ENCODE measurements around the gene IRF9.

IRF9 gene

DNA sequence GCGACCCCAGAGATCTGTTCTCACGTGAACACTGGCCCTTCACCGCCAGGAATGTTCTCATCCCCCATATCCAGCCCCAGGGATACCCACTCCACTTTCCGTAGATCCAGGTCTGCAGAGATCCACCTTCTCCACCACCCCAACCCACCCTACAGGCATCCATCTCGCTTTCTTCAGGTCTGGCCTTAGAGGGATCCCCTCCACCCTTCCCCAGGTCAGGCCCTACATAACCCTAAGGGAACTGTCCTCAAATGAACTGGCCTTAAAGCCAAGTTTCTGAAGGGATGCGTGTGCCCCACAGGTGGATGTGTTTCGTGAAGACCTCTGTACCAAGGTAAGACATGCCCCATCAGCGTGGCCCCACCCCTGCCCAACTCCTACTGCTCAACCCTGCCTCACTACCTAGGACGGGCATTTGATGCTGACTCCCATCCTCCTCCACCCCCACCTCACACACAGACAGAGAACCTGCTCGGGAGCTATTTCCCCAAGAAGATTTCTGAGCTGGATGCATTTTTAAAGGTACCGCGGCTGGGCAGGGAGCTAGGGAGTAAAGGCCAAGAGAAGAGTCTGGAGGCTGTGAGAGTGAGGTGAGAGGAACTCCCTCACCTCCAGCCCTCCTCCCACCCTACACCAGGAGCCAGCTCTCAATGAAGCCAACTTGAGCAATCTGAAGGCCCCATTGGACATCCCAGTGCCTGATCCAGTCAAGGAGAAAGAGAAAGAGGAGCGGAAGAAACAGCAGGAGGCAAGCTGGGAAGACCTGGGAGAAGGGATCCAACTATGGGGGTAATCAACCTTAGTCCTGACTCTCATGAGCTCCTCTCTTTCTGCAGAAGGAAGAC lies 24.2 kb upstream of the IRF9 start:
- TF ChIP-seq GATA2 (IDR thresholded peaks at IDR 0.05; ENCODE audit: low read depth, low read length), result no peak
- TF ChIP-seq GATA3 (IDR thresholded peaks at IDR 0.05; ENCODE audit: low read depth, low read length), result no peak

DNA sequence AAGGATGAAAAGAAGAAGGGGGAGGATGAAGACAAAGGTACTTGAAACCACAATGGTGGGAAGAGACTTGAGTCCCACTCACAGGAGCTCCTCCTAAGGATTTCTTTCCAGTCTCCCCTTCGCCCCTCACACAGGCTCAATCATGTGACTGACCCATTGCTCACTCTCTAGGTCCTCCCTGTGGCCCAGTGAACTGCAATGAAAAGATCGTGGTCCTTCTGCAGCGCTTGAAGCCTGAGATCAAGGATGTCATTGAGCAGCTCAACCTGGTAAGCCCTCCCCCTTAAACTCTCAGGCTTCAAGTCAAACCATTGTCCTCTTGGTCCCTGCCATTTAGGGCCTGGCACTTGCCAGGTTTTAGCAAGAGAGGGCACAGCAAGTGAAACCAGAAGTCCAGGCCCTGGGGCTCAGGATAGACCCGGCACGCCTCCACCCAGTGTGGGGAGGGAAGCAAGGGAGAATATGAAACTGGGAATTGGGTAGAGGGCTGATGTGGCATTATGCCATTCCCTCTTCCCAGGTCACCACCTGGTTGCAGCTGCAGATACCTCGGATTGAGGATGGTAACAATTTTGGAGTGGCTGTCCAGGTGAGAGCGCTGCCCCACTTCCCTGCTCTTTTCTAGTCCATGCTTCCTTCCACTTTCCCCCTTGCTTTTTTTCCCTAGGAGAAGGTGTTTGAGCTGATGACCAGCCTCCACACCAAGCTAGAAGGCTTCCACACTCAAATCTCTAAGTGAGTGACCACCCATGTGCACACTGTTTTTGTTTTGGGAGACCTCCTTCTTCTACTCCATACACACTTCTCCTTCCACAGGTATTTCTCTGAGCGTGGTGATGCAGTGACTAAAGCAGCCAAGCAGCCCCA lies 23.3 kb upstream of the IRF9 start:
- no peak for TF ChIP-seq GATA3 (IDR thresholded peaks at IDR 0.05; ENCODE audit: low read depth, low read length)
- no peak for TF ChIP-seq GATA2 (IDR thresholded peaks at IDR 0.05; ENCODE audit: low read depth, low read length)

DNA sequence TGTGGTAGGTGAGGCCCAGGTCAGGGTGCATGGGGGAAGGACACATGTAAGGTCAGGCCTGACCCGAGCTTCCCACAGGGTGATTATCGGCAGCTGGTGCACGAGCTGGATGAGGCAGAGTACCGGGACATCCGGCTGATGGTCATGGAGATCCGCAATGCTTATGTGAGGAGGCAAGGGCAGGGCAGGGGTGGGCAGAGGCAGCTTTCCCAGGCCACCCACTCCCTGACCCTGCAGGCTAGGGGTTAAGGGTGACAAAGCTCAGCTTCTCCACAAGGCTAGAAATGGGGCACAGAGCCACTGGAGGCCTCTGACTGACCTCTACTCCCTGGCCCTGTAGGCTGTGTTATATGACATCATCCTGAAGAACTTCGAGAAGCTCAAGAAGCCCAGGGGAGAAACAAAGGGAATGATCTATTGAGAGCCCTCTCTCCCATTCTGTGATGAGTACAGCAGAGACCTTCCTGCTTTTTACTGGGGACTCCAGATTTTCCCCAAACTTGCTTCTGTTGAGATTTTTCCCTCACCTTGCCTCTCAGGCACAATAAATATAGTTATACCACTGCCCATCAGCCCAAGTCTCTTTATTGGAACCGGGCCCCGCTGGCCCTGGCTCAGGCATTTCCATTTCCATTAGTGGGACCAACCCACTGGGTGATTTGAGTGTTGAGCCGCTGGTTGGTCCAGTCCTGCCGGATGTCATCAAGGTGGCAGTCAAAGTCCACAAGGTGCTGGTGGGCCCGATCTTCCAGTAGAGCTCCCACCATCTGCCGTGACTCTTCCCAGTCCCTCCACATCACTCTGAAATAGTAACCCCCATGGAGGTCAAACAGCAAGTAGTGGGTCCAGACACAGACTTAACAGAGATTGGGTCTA lies 22.4 kb upstream of the IRF9 start:
- TF ChIP-seq GATA3 (IDR thresholded peaks at IDR 0.05; ENCODE audit: low read depth, low read length) (no peak), GATA2 (IDR thresholded peaks at IDR 0.05; ENCODE audit: low read depth, low read length) (no peak)

DNA sequence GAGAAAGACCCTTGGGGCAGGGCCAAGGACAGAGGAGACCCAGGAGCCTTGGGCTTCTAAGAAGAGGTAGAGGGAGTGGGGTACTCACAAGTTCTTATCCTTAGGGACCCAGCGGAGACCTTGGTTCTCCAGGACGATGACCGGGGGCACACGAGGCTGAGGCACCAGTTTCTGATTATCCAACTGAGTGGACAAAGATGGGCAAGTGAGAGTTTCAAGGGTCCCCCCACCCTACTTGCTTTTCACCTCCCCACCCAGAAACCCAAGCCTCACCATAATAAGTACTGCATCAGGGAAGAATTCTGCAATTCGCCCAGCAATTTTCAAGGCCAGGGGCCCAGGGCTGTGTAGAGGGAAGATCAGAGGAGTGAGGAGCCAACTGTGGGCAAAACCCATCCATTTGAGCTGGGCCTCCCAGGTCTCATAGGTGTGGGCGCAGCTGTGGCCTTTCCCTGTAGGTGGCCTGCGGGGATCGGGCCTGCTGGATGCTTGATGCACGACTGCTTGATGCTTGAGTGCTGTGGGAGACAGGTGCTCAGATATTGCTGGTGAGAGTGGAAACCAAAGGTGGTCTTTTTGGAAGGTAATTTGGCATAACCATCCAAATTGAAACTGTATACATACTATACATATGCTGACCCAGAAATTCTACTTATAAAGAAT lies 21.7 kb upstream of the IRF9 start:
- TF ChIP-seq GATA2 (IDR thresholded peaks at IDR 0.05; ENCODE audit: low read depth, low read length), result no peak
- no peak for TF ChIP-seq GATA3 (IDR thresholded peaks at IDR 0.05; ENCODE audit: low read depth, low read length)

DNA sequence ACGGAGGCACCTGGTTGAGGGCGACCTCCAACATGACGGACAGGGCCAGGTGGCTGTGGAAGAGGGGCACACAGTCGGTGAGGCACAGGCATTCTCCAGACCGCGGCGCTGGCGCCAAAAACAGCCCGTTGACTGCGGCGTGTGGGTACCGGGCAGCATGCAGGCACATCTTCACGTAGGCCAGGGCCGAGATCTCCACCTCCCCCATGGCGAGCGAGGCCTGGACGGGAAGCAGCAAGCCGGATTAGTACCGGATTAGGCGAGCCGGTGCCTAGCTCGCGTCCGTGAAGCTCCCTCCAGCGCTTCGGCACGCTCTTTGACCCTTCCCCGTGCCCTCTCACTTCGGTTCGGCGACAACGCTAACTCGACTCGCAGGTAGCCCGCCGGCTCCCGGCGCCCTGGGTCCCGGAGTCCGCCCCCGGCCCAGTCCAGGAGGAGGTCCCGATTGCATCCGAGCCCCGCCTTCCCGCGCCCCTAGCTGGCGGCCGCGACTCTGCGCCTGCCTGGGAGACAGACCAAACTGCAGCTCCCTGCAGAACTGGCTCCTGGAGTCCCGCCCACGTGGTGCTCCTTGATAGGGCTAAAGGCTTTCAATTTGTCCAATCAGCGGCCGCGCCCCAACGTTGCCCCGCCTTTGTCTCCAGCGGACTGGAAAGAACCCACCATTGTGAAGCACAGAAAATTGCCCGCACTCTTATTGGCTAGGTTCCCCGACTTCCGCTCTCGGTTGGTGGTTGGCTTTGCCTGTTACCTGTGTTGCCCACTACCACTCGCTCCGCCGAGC lies 19.8 kb upstream of the IRF9 start, which contains the start of gene EMC9:
EMC9 (minus strand) TSS at position 495 of the 784 bp plus-strand sequence; CDS start at position 208, 287 bp downstream.
- no peak for TF ChIP-seq GATA3 (IDR thresholded peaks at IDR 0.05; ENCODE audit: low read depth, low read length)
- no peak for TF ChIP-seq GATA2 (IDR thresholded peaks at IDR 0.05; ENCODE audit: low read depth, low read length)

DNA sequence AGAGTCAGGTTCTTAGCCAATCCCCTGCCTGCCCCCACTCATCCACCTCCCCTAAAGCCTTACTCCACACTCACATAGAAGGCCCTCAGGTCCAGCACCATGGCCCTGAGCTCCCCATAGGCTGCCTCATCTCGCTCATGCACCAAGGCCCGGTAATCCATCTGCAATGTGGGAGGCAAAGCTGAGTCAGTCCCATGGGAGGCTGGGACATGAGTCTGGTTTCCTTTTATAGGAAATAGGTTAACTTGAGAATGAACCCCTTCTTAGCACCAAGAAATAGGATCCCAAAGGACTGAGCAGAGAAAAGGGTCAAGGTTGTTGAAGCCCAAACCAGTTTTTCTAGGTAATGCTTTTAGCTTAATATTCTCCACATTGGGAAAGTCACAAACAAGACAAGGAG lies 17.6 kb upstream of the IRF9 start:
- TF ChIP-seq GATA2 (IDR thresholded peaks at IDR 0.05; ENCODE audit: low read depth, low read length) (no peak), GATA3 (IDR thresholded peaks at IDR 0.05; ENCODE audit: low read depth, low read length) (no peak)

DNA sequence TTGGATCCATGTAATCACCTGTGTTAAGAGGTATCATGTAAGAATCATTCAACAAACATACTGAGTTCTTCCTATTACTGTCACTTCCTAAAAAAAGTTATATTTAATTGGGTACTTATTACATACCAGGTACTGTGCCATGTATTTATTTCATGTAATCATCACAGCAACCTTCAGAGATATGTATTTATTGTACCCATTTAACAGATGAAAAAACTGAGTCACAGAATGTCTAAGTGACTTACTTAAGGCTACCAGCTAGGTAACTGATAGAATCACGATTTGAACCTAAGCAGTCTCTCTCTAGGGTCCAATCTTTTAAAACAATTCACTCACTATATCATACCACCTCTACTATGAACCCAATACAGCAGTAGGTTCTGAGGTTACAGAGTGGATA lies 16.6 kb upstream of the IRF9 start:
- TF ChIP-seq GATA2 (IDR thresholded peaks at IDR 0.05; ENCODE audit: low read depth, low read length) (no peak), GATA3 (IDR thresholded peaks at IDR 0.05; ENCODE audit: low read depth, low read length) (no peak)

DNA sequence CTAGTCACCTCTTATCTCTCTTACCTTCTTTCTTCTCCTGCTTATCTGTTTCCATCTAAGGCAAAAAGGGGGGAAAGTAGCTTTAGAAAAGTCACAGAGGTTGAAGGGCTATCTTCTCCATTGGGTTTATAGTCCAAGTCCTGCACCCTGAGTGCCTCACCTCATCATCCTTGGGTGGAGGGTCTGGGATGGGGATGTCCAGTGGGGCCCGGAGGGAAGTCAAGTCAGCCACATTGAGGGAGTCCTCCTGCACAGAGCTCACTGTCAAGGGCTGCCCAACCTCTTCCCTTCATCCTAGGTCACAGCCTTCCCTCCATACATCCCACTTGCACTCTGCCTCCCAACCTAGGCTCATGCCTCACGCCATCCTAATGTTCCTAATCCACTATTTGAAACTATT lies 15.8 kb upstream of the IRF9 start:
- no peak for TF ChIP-seq GATA2 (IDR thresholded peaks at IDR 0.05; ENCODE audit: low read depth, low read length)
- no peak for TF ChIP-seq GATA3 (IDR thresholded peaks at IDR 0.05; ENCODE audit: low read depth, low read length)

DNA sequence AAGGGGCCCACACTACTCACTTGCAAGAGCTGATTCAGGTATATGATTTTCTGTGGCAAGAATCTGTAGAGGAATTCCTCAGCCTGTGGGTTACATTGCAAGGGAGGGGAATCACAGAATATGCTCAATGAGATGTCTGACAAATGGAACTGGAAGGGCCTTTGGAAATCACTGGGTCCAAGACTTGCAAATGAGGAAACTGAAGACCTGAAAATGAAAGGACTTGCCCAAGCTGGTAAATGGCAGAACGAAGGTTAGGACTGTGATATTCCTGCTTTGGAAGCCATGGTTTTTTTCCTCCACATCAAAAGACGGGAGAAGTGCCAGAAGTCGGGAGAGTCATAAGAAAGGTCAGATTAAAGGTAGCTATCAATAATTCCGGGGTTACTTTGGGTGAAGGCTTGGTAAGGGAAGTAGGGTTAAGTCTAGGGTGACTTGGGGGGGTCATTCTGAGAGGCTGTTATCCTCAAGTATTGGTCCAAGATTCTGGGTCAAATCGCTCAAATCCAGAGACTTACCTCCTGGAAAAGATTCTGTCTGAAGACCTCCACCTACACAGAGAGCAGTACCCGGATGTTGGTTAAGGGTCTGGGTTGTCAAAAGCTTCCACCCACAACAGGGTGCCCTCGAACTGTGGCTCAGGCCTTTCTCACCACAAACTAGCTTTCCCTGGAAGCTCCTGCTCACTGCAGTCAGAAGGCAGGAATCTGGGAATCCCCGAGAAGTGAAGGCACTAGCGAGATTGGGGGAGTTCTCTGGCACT lies 15.2 kb upstream of the IRF9 start:
- TF ChIP-seq GATA3 (IDR thresholded peaks at IDR 0.05; ENCODE audit: low read depth, low read length) (no peak), GATA2 (IDR thresholded peaks at IDR 0.05; ENCODE audit: low read depth, low read length) (no peak)

DNA sequence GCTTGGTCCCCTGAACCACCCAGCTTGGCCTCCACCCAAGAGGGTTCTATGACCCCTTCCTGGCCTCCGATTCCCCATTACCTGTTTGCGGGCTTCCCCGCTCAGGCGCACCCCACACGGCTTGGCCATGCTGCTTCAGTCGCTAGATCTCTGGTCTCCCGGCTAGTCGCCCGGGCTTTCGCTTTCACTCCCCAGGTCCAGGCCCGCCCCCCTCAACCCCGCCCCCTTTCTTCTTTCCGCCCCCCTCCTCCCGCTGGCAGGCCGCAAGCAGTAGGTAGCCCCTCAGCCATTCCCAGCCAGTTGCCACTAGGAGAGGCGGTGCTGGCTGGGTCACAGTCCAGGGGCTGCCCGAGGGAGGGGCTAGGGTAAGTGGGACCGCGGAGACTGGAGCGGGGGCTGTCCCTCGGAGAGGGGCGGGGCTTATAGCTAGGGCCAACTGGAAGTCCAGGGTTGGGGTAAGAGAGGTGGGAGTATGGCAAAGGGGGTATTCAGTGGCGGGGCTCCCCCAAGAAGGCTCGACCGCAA lies 14.6 kb upstream of the IRF9 start, which contains the start of gene PSME2:
PSME2 (minus strand) TSS at position 158 of the 525 bp plus-strand sequence; CDS start at position 129, 29 bp downstream.
- TF ChIP-seq GATA3 (IDR thresholded peaks at IDR 0.05; ENCODE audit: low read depth, low read length) (no peak), GATA2 (IDR thresholded peaks at IDR 0.05; ENCODE audit: low read depth, low read length) (no peak)

DNA sequence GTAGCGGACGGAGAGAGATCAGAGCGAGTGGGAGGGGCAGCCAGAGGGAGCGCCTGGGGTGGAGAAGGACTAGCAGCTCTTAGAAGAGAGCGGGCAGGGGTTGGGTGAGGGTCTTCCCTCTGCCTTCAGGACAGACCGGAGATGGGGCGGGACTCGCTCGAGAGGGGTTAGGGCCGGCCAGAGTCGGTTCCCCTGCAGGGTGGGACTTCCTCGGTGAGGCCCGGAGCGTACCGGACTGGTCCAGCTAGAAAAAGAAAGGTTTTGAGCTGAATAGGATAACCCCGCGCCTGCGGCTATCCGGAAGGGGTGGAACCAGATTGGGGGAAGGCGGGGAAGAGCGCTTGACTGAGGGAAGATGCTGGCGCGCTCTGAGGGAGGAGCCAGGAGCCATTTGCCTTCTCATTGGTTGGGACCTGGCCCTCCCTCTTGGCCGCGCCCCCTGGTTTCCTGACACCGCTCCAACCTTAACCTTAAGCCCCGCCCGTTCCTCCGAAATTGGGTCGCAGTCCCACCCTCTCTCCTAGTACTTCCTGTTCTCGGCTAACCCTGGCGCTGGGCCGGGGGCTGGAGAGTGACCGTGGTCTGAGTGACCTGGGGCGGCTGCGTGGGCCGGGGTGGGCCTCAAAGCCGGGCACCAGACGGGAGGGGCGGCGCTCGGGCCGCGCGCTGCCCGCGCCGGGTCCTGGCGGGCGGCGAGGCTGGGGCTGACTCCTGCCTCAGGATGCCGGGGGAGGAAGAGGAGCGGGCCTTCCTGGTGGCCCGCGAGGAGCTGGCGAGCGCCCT lies 13.9 kb upstream of the IRF9 start, which contains the start of gene RNF31:
RNF31 (plus strand) TSS at position 521 of the 783 bp plus-strand sequence; CDS start at position 722, 201 bp downstream.
- TF ChIP-seq GATA2 (IDR thresholded peaks at IDR 0.05; ENCODE audit: low read depth, low read length), result no peak
